Measurements from ENCODE around the gene UBE2U. TPM values are rescaled to one million over a fixed set of nuclear protein-coding genes. Genes with fewer than 3 reads are reported as not detected.

UBE2U gene
- total RNA-seq, 1 donor from 2014 or later, result not detected

DNA sequence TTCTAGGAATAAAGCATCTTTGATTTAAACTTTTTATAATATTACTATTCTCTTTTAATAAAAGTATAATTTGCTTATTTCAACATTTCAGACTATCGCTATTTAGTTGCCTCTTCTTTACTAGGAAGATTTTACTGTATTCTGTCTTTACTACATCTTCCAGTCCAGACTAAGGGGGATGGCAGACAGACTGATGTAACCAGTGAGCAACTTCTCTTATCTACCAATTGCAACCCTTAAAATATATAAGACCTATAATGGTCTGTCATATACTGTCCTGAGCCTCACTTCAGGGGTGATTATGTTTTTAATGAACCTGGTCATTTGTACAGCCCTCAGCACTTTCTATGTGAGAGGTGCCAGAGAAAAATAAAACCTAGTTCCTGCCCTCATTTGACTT is 87.0 kb downstream of the UBE2U start:
- DNase-seq (ENCODE audit: low read depth in 2 of 2), result no peak

DNA sequence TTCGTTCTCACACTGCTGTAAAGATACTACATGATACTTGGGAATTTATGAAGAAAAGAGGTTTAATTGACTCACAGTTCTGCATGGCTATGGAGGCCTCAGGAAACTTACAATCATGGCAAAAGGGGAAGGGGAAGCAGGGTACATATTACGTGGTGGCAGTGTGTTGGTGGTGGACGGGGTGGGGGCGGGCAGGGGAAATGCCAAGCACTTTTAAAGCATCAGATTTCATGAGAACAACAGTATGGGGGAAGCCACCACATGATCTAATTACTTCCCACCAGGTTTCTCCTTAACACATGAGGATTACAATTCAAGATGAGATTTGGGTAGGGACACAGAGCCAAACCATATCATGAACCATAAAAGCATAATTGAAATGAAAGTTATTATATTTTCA is 88.5 kb downstream of the UBE2U start:
- peak in 1 of 2 donors; percentile 64 for DNase-seq (ENCODE audit: low read depth in 2 of 2)

DNA sequence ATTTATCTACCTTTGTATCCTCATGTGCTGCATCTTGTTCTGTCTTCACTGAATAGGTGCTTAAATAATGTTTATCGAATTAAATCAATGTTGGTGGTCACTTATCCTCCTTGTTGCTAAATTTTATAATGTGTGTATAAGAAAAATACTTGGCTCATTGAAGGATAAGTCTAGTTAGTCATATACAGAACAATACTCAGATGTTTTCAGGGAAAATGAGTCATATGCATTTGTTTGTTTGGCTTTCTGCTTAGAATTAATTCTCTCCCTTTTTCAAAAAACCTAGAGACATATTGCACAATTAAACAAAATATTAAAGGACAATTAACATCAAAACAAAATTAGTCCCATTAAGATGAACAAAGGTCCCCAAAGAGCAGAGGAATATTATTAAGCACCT is 89.0 kb downstream of the UBE2U start:
- DNase-seq (ENCODE audit: low read depth in 2 of 2), result peak in 1 of 2 donors; percentile 69

DNA sequence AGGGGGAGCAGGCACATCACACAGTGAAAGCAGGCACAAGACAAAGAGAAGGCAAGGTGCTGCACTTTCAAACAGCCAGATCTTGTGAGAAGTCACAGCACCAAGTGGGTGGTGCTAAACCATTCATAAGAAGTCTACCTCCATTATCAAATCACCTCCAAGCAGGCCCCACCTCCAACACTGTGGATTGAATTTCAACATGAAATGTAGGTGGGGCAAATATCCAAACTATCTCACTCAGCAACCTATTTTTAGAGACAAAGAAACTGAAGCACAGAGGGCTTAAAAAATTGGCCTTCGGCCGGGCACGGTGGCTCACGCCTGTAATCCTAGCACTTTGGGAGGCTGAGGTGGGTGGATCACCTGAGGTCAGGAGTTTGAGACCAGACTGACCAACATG is 90.4 kb downstream of the UBE2U start:
- no peak for DNase-seq (ENCODE audit: low read depth in 2 of 2)

DNA sequence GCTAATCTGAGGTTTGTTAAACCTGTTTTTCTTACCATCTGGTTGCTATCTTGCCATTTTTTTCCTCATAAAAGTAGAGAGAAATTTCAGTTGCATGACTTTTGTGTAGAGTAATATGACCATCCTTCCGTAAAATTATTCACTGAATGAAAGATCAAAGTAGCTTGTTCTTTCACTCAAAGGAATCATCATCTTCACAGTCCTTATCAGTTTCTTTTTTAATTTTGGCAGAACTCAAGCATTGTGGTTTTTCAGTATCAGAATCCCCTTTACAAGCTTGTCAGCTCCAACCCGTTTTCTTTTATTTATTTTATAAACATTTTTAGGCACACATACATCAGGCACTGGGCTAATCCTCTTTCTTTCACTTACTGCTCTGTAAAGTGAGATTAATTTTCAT is 91.7 kb downstream of the UBE2U start:
- DNase-seq (ENCODE audit: low read depth in 2 of 2), result no peak

DNA sequence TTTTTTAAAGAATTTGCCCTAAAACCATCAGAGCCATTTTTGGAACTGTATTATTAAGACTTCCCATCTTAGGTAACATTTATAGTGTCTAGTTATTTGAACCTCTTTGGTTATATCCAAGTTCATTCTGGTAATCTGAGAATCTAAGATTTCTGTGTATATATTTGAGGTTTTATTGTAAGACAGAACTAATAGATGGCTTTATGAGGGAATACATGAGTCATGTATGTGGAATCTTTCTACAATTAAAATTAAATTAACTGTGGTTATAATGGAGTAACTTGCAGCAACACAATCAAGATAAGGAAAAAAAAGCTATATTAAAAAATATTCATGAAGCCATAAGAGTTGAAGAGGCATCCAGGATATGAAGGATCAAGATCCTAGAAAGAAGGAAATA is 92.1 kb downstream of the UBE2U start:
- DNase-seq (ENCODE audit: low read depth in 2 of 2), result no peak

DNA sequence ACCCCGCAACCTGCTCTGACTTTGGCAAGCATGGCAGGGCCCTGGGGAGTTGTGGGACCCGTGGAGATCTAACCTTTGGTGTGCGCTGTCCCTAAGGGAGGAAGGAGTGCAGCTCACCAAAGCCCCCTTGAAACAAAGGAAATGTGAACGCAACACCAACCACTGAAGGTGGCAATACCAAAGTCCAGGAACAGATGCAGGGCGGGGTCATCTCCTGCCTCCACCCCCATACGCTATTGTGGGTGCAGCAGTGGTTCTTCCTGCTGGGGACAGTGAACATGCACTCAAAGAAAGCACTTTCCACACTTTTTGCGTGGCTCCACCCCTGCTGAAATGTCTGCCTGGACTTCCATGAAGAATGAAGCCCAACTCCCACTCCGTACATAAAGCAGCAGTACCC is 93.0 kb downstream of the UBE2U start:
- no peak for DNase-seq (ENCODE audit: low read depth in 2 of 2)

DNA sequence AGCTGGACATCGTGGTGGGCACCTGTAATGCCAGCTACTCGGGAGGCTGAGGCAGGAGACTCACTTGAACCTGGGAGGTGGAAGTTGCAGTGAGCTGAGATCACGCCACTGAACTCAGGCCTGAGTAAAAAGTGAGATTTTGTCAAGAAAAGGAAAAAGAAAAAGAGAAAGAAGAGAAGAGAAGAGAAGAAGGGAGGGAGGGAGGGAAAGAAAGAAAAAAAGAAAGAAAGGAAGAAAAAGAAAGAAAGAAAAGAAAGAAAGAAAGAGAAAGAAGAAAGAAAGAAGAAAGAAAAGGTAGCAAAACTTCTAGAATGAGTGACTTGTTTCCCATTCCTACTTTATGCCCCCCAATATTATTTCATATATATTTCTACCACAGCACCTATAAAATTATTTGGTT is 98.8 kb downstream of the UBE2U start:
- no peak for DNase-seq (ENCODE audit: low read depth in 2 of 2)

DNA sequence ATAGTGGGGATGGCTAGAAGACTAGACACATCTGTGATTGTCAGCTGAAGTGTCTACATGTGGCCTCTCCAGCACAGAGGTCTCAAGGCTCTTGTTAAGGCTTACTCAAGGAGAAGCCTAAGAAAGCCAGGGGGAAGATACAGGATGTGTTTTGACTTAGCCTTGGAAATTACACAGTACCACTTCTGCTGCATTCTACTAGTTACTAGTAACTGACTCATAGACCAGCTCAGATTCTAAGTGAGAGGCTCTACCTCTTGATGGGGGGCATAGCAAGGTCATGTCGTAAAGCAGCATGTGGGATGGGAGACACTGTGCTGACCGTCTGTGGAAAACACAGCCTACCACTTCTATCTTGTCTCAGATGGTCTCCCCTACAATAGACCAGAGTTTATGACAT is 99.5 kb downstream of the UBE2U start:
- no peak for DNase-seq (ENCODE audit: low read depth in 2 of 2)

DNA sequence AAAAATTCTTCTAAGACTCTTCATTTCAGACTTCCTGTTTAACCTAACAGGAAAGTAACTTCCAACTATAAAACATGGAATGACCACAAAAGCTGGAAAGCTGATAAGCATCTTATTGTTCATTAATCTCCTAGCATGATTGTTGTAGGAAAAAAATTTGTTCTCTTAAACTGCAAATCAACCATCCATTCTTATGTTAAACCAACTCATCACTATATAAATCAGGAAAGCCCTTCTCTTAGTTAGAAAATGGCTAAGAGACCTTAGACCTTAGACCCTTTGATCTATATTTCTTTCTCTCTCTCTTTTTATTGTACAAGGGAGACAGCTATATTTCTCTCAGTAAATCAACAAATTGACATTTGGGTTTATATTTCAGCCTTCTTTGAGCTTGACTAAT is 101.4 kb downstream of the UBE2U start:
- DNase-seq (ENCODE audit: low read depth in 2 of 2), result peak in 1 of 2 donors; percentile 9

DNA sequence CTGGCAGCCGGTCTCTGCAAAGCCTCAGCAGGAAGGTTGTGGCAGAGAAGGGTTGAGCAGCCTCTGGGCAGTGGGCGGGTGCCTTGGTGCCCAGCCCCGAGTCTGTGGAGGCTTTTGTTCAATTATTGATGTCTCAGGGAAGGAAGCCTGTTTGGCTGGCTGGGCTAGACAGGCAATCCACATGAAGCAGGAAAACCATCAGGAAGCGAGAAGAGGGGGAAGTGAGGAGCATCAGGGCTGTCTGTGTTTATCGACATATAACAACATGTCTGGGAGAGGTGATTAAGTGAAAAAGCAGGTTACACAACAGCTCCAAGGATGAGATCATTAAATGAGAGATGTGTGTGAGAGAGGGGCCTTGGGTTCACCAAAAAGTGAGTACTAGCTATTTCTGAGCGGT is 105.4 kb downstream of the UBE2U start:
- peak in 1 of 2 donors; percentile 23 for DNase-seq (ENCODE audit: low read depth in 2 of 2)

DNA sequence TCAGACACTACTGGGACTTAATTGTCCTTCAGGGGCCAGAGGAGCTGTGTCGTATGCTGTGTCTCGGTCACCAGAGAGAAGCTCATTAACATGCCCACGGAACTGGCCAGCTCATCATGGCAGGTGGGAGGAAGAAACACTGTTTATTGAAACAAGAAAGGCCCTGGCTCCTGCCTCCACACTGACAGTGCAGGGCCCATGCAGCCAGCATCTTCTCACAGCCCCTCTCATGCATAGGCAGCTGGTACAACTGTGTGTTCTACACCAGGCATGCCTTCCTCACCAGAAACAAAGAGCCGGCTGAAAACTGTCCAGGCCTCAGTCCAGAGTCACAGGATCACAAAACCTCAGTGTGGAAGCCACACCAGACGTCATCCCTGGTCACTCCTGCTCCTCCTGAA is 106.0 kb downstream of the UBE2U start:
- DNase-seq (ENCODE audit: low read depth in 2 of 2), result no peak

DNA sequence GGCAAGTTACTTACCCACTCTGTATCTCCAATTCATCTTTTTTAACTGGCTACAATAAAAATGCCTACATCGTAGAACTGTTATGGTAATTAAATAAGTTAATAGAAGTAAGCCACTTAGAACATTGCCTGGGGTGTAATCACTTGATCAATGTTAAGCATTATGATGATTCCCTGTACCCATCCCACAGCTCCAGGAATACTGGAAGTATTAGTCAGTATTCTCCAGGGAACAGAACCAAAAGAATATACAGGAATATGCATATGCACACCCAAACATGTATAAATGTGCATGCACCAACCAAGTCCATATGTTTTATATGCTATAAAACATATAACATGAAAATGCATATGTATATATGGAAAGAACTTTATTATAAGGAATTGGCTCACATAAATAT is 107.3 kb downstream of the UBE2U start:
- DNase-seq (ENCODE audit: low read depth in 2 of 2), result no peak

DNA sequence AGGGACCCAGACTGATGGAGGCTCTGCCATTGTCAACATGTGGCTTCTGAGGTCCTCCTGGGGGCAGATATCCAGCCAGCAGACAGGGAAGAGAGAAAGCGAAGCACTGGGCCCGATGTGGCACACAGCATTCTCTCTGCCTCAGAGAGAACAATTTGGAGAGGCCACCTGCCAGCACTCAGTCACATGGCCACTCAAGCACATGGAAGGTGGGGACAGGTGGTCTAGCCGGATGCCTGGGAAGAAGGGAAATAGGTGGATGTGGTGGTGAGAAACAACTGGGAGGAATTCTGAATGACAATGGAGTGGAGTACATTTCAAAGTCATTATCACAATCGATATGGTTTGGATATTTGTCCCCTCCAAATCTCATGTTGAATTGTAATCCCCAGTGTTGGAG is 109.0 kb downstream of the UBE2U start:
- DNase-seq (ENCODE audit: low read depth in 2 of 2), result no peak

DNA sequence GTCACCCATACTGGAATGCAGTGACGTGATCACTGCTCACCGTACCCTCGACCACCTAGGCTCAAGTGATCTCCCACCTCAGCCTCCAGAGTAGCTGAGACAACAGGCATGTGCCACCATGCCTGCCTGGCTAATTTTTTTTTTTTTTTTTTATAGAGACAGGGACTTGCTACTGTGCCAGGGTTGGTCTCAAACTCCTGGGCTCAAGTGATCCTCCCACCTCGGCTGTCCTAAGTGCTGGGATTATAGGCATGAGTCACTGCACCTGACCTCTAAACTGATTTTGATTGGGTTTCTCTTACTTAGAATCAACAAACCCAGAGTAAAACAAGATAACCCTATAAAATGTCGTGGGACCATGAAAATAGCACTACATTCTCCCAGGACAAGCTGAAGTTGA is 112.0 kb downstream of the UBE2U start:
- no peak for DNase-seq (ENCODE audit: low read depth in 2 of 2)

All from dermis microvascular lymphatic vessel endothelial cell (primary cell).